Activated CD4-positive, alpha-beta memory T cell treated with anti-CD3 and anti-CD28 coated beads, Interleukin-2, amount 10 ng/mL, durations not matched to agents 7 days and 5 days (primary cell): ENCODE data around the gene PSMA6. TPM values are rescaled to one million over a fixed set of nuclear protein-coding genes. Genes with fewer than 3 reads are reported as not detected.
A peak's percentile ranks its signal among the peaks of the same experiment; 100 is the strongest.

Experiments used
- CTCF ChIA-PET: fragments of 350-600 bp; sonication (Branson Sonifier 250); formaldehyde crosslinking; loops from one replicate; lab custom pipeline; 2021; ENCODE audit warnings: antibody characterized with exemption, inconsistent platforms; lab: Charles Lee
- POLR2A ChIA-PET: fragments of 350-600 bp; sonication (Branson Sonifier 250); formaldehyde crosslinking; loops from one replicate; lab custom pipeline; 2021; ENCODE audit warnings: antibody characterized with exemption; lab: Charles Lee
- DNase-seq: peaks from one replicate; pipeline ENCODE4 v3.0.0-alpha.2; 2020
- H3K27ac Mint-ChIP-seq: one replicate; pipeline ENCODE4 v1.8.0; 2021; ENCODE audit warnings: mild to moderate bottlenecking, mixed read lengths
- H3K27me3 Mint-ChIP-seq: one replicate; pipeline ENCODE4 v1.8.0; 2021; ENCODE audit warnings: mixed read lengths
- H3K36me3 Mint-ChIP-seq: one replicate; pipeline ENCODE4 v1.8.0; 2021; ENCODE audit warnings: low read depth, mixed read lengths
- H3K4me1 Mint-ChIP-seq: one replicate; pipeline ENCODE4 v1.8.0; 2021; ENCODE audit warnings: mixed read lengths
- H3K4me3 Mint-ChIP-seq: one replicate; pipeline ENCODE4 v1.8.0; 2021; ENCODE audit warnings: mild to moderate bottlenecking, mixed read lengths
- H3K9me3 Mint-ChIP-seq: one replicate; pipeline ENCODE4 v1.8.0; 2021; ENCODE audit warnings: mixed read lengths
- total RNA-seq, 2 experiments: library from RNA; stranded (reverse); gene quantifications; one replicate each; pipeline ENCODE4 v1.2.3, GENCODE V29; 2021

PSMA6 gene
- total RNA-seq, 2 experiments from 2014 or later: 235 to 242 TPM

DNA sequence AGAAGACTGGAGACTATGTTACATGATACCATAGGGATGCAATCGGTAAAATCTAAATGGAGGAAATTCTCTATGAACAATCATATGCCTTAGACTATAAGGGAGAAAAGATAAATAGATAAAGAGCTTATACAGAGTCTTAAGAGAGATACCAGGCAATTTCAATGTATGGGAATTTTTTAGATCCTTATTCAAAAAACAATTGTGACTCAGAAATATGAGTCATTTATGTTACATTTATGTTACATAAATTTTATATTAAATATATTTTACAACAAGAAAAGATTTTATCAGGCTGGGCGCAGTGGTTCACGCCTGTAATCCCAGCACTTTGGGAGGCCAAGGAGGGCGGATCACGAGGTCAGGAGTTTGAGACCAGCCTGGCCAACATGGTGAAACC lies 36.5 kb upstream of the PSMA6 start:
- DNase-seq: no peak
- H3K27ac Mint-ChIP-seq: no peak overlapping the region
- H3K4me1 Mint-ChIP-seq: peaks cover 19% of the 10 kb centered on the region
- no peaks in the 10 kb centered on the region for H3K27me3 Mint-ChIP-seq
- H3K4me3 Mint-ChIP-seq: no peak overlapping the region
- peaks cover 2% of the 10 kb centered on the region for H3K9me3 Mint-ChIP-seq
- CTCF ChIA-PET: no interaction called here
- POLR2A ChIA-PET: interaction anchor here (2.0 kb wide), 1 partner anchor 149 kb away, joined by 5 read pairs; the partner anchor contains the start of gene NFKBIA
- H3K36me3 Mint-ChIP-seq: peaks cover 16% of the 10 kb centered on the region

DNA sequence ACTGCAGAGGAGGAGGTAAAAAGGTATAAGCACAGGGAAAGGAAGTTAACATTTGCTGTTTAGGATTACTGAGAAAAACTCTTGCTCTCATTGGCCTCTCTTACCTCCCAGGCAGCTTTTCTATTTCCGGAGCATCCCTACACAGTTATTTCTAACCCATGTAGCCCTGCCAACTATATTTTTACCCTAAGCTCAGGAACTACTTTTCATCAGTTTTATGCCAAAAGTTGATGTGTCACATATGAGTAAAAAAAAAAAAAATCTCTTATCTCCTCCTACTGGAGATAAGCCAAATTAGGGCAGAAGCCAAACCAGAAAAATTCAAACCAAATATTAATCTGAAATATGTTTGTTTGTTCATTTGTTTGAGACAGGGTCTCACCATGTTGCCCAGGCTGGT lies 34.4 kb upstream of the PSMA6 start:
- Mint-ChIP-seq H3K9me3 (peaks cover 3% of the 10 kb centered on the region), H3K4me1 (peaks cover 16% of the 10 kb centered on the region), H3K36me3 (peaks cover 19% of the 10 kb centered on the region), H3K27me3 (no peaks in the 10 kb centered on the region), H3K4me3 (no peak overlapping the region), H3K27ac (no peak overlapping the region)
- DNase-seq: no peak
- ChIA-PET POLR2A (interaction anchor here (2.0 kb wide), 1 partner anchor 147 kb away, joined by 5 read pairs; the partner anchor contains the start of gene NFKBIA), CTCF (no interaction called here)

DNA sequence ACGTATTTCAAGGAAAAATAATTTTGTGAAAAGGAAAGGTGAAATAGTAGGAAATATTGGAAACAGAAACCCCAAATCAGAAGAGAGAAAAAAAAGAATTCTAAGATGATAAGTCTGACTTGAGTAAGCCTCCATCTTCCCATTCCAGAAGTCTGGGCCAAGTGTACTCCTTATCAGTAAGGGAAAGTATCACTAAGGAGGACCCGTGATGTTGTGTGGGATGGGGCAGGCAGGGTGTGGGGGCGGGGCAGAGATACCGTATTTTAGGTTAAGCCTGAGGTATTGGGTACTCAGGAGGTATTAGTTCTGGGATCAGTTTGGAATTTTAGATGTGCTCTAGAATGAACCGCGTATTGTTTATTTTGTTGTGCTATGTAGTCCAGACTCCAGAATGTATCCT lies 33.8 kb upstream of the PSMA6 start:
- CTCF ChIA-PET: interaction anchor here (0.9 kb wide), 1 partner anchor 163 kb away, joined by 3 read pairs; no protein-coding TSS in a partner anchor
- POLR2A ChIA-PET: no interaction called here
- Mint-ChIP-seq H3K9me3 (peaks cover 3% of the 10 kb centered on the region), H3K36me3 (peaks cover 18% of the 10 kb centered on the region), H3K4me1 (peaks cover 16% of the 10 kb centered on the region), H3K4me3 (no peak overlapping the region), H3K27ac (no peak overlapping the region), H3K27me3 (no peaks in the 10 kb centered on the region)
- no peak for DNase-seq

DNA sequence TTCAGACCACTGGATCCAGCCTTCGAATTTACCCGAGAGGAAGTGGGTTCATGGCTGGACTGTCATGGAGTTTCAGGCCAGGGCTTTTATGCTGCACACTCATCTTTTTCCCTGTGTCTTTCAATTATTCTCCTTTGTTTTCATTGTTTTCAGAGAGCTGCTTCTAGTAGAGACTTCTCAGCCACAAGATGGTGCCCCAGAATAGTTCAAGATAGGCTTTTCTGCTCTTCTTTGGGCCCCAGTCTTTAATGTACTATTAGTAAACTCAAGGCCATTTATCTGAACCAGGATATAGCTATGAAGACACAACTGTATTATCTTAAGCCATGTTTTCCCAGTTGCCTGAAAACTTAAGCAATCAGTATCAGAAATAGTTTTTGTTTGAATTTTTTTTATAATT lies 30.4 kb upstream of the PSMA6 start:
- Mint-ChIP-seq H3K27ac (no peak overlapping the region), H3K4me1 (peaks cover 1% of the 10 kb centered on the region), H3K36me3 (peaks cover 16% of the 10 kb centered on the region), H3K27me3 (no peaks in the 10 kb centered on the region), H3K9me3 (peaks cover 3% of the 10 kb centered on the region), H3K4me3 (no peak overlapping the region)
- no peak for DNase-seq
- POLR2A ChIA-PET: interaction anchor here (2.6 kb wide), 1 partner anchor 143 kb away, joined by 7 read pairs; the partner anchor contains the start of gene NFKBIA
- CTCF ChIA-PET: interaction anchor here (0.7 to 1.9 kb wide), 3 partner anchors 32 to 154 kb away, joined by 3 to 9 read pairs (median 5); no protein-coding TSS in a partner anchor

DNA sequence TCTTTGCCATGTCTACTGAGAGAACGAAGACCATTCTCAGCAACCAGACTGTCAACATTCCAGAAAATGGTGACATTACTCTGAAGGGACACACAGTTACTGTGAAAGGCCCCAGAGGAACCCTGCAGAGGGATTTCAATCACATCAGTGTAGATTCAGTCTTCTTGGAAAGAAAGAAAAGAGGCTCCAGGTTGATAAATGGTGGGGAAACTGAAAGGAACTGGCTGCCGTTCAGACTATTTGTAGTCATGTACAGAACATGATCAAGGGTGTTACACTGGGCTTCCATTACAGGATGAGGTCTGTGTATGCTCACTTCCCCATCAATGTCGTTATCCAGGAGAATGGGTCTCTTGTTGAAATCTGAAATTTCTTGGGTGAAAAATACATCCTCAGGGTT lies 29.7 kb upstream of the PSMA6 start:
- Mint-ChIP-seq H3K4me3 (no peak overlapping the region), H3K9me3 (peaks cover 3% of the 10 kb centered on the region), H3K36me3 (peaks cover 21% of the 10 kb centered on the region), H3K4me1 (peaks cover 1% of the 10 kb centered on the region), H3K27me3 (no peaks in the 10 kb centered on the region), H3K27ac (no peak overlapping the region)
- no peak for DNase-seq
- ChIA-PET CTCF (interaction anchor here (0.7 to 1.9 kb wide), 3 partner anchors 33 to 154 kb away, joined by 3 to 9 read pairs (median 5); no protein-coding TSS in a partner anchor), POLR2A (interaction anchor here (1.1 to 2.6 kb wide), 2 partner anchors 29 to 142 kb away, joined by 3 to 7 read pairs; partner anchors contain the start of genes NFKBIA and PSMA6)

DNA sequence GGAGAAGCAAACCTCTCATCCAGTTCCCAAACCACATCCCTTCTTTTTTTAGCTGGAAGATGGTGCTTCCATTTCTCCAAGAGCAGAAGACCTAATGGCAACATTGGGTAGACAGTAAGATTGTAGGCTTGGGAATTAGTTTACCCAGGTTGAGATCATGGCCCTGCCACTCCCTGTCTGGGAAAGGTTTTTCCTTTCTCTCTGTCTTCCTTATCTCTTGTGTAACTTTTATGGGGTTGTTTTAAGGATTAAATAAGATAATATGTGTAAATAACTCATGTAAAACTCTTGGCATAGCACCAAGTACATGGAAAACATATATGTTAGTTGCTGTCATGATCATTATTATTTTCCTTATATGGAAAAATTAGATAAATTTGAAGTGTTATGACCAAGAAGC lies 23.2 kb upstream of the PSMA6 start:
- DNase-seq: no peak
- H3K4me3 Mint-ChIP-seq: no peak overlapping the region
- H3K4me1 Mint-ChIP-seq: no peaks in the 10 kb centered on the region
- H3K27me3 Mint-ChIP-seq: no peaks in the 10 kb centered on the region
- H3K9me3 Mint-ChIP-seq: no peaks in the 10 kb centered on the region
- POLR2A ChIA-PET: no interaction called here
- no peak overlapping the region for H3K27ac Mint-ChIP-seq
- H3K36me3 Mint-ChIP-seq: peaks cover 29% of the 10 kb centered on the region
- CTCF ChIA-PET: no interaction called here

DNA sequence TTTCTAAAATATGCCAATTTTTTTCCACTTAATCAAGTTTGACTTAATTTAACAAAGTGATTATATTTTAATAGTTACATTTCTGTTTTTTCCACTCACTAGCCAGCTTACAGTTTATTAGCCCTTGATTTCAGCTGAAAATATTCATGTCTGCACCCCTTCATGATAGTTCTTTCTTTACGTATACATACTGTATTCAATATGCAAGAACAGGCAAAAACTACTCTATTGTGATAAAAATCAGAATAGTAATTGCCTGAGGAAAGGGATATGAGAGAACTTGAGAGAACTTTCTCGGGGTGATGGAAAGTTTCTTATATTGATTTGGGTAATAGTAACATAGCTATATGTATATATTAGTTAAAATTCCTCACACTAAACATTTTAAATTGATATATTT lies 17.4 kb upstream of the PSMA6 start:
- no peak for DNase-seq
- CTCF ChIA-PET: interaction anchor here (1.1 to 2.2 kb wide), 4 partner anchors 10 to 147 kb away, joined by 4 to 7 read pairs (median 4); no protein-coding TSS in a partner anchor

DNA sequence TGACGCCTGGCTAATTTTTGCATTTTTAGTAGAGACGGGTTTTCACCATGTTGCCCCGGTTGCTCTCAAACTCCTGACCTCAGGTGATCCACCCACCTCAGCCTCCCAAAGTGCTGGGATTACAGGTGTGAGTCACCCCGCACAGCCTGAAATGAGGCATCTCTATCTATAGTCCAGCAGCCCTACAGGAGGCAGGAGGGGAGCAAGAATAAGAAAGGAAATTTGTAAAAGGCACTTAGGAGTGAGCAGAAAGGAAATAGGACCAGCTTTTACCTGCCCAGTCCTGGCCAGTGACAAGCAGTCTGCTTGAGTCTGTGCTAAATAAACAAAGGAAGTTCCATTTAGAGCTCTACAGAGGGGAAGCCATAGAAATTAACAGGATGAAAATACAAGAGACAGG lies 15.0 kb upstream of the PSMA6 start:
- no peaks in the 10 kb centered on the region for H3K9me3 Mint-ChIP-seq
- CTCF ChIA-PET: no interaction called here
- no peaks in the 10 kb centered on the region for H3K27me3 Mint-ChIP-seq
- no peaks in the 10 kb centered on the region for H3K4me1 Mint-ChIP-seq
- no peak overlapping the region for H3K27ac Mint-ChIP-seq
- H3K4me3 Mint-ChIP-seq: no peak overlapping the region
- POLR2A ChIA-PET: interaction anchor here (0.7 to 1.3 kb wide), 2 partner anchors 10 to 16 kb away, joined by 3 to 4 read pairs; partner anchors contain the start of gene PSMA6
- H3K36me3 Mint-ChIP-seq: peaks cover 36% of the 10 kb centered on the region
- no peak for DNase-seq

More for the DNA sequence above, 17.4 kb upstream of the PSMA6 start:
- no peak overlapping the region for H3K4me3 Mint-ChIP-seq
- peaks cover 28% of the 10 kb centered on the region for H3K36me3 Mint-ChIP-seq
- no peaks in the 10 kb centered on the region for H3K9me3 Mint-ChIP-seq
- no peaks in the 10 kb centered on the region for H3K27me3 Mint-ChIP-seq
- no peaks in the 10 kb centered on the region for H3K4me1 Mint-ChIP-seq
- POLR2A ChIA-PET: interaction anchor here (2.1 kb wide), 1 partner anchor 11 kb away, joined by 8 read pairs; no protein-coding TSS in a partner anchor
- H3K27ac Mint-ChIP-seq: no peak overlapping the region

DNA sequence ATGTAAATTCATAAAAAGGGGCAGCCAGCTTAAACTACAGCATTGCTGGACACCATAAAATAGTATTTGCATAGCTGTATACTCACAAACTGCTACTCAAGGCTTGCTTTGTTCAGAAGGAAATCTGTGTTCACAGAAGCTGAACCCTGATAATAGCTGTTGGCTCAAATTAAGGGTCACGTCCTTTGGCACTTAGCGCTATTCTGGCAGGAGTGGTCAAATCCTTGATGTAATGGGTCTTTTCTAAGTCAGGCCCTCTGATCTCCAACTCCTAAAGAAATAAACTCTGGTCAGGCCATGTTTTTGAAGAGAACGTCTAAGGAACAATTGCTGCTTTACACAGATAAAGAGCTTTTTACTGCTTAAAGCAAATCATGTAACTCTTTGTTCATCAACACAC lies 12.8 kb upstream of the PSMA6 start:
- Mint-ChIP-seq H3K27me3 (no peaks in the 10 kb centered on the region), H3K4me1 (peaks cover 2% of the 10 kb centered on the region), H3K27ac (no peak overlapping the region), H3K9me3 (no peaks in the 10 kb centered on the region), H3K36me3 (peaks cover 26% of the 10 kb centered on the region), H3K4me3 (no peak overlapping the region)
- DNase-seq: no peak
- POLR2A ChIA-PET: interaction anchor here (0.6 kb wide), 1 partner anchor 14 kb away, joined by 3 read pairs; no protein-coding TSS in a partner anchor
- CTCF ChIA-PET: interaction anchor here (0.7 kb wide), 1 partner anchor 51 kb away, joined by 3 read pairs; no protein-coding TSS in a partner anchor

DNA sequence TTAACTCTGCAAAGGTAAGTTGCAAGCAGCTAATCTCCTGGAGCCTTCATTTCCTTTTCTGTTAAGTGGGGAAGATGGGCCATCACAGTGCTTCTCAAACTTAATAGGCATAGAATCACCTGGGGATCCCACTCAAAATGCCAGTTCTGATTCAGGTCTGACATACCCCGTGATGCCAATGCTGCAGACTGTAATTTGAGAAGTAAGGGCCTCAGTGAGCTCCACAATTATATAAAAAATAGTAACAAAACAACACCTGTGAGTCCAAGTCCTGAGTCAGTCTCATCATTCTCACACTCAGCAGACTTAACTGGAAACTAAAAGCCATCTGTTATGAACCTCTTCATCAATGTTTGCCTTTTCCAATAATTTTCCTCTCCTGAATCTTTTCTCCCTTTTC lies 10.8 kb upstream of the PSMA6 start:
- H3K9me3 Mint-ChIP-seq: no peaks in the 10 kb centered on the region
- DNase-seq: no peak
- H3K4me3 Mint-ChIP-seq: no peak overlapping the region
- ChIA-PET CTCF (interaction anchor here (0.5 to 1.1 kb wide), 2 partner anchors 121 to 435 kb away, joined by 3 read pairs; no protein-coding TSS in a partner anchor), POLR2A (interaction anchor here (0.8 to 8.2 kb wide), 3 partner anchors 11 to 122 kb away, joined by 3 to 77 read pairs (median 29); partner anchors contain the start of genes NFKBIA and PSMA6)
- no peak overlapping the region for H3K27ac Mint-ChIP-seq
- no peaks in the 10 kb centered on the region for H3K27me3 Mint-ChIP-seq
- H3K36me3 Mint-ChIP-seq: peaks cover 28% of the 10 kb centered on the region
- H3K4me1 Mint-ChIP-seq: peaks cover 21% of the 10 kb centered on the region

DNA sequence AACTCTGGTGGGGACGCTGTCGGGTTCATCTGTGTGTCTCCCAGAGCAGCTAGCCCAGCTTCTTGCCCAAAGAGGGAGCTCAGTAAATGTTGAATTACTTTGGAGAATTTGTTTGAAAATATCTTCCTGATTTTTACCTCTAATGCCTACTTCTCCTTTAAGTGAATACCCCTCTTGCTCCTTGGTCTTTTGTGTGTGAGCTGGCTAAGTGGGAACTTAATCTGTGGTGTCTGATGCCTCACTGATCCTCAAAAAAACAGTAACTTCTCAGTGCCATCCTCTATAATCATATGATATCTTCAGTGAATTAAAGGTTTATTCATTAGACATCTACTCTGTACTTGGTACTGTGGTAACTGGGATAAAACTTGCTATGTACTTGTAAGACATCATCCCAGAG lies 7.7 kb upstream of the PSMA6 start:
- Mint-ChIP-seq H3K9me3 (no peaks in the 10 kb centered on the region), H3K27ac (peak overlapping the region; percentile 82), H3K27me3 (no peaks in the 10 kb centered on the region), H3K4me3 (no peak overlapping the region), H3K4me1 (peaks cover 37% of the 10 kb centered on the region), H3K36me3 (peaks cover 26% of the 10 kb centered on the region)
- CTCF ChIA-PET: interaction anchor here (1.7 kb wide), 1 partner anchor 9 kb away, joined by 5 read pairs; no protein-coding TSS in a partner anchor
- DNase-seq: no peak
- POLR2A ChIA-PET: interaction anchor here (0.6 to 8.2 kb wide), 6 partner anchors 8 to 162 kb away, joined by 3 to 77 read pairs (median 7); partner anchors contain the start of genes NFKBIA, PPP2R3C, PRORP and PSMA6

DNA sequence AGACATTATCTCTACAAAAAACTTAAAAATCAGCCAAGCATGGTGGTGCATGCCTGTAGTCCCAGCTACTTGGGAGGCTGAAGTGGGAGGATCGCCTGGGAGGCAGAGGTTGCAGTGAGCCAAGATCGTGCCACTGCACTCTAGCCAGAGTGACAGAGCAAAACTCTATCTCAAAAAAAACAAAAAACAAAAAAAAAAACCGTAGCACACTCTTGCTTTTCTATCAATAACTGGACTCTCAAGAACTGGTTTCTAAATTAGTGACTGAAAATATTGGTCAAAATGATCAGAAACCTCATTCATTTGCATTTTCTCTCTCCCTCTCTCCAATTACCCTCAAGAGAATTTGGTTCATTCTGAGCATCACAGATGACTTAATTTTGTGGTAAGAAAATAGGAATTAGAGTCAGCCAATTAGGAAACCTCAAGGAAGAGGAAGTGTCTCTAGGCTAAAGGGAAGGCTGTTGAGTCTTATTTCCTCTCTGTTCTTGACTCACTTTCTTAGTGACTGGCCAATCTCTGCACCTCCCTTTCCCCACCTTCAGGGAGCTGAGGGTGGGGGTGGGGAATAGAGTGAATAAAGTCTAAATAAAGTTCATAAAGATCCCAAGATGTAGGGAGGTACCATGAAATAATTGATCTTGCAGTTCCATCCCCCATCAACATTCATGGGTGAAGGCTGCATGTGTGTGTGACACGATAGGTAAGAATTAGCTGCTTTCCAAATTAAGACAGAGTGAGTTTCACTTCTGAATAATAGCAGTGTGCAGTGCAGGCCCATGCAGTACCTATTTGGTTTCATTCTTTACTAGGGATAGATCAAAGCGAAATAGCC lies 6.8 kb upstream of the PSMA6 start:
- Mint-ChIP-seq H3K27me3 (no peaks in the 10 kb centered on the region), H3K27ac (peak overlapping the region; percentile 82), H3K36me3 (peaks cover 25% of the 10 kb centered on the region), H3K4me1 (peaks cover 43% of the 10 kb centered on the region), H3K4me3 (peak overlapping the region; percentile 22), H3K9me3 (no peaks in the 10 kb centered on the region)
- ChIA-PET POLR2A (interaction anchor here (0.7 to 8.2 kb wide), 14 partner anchors 9 to 452 kb away, joined by 3 to 77 read pairs (median 4); partner anchors contain the start of genes NFKBIA and PRORP), CTCF (interaction anchor here (0.6 to 3.1 kb wide), 7 partner anchors 10 to 137 kb away, joined by 3 to 17 read pairs (median 5); partner anchors contain the start of gene NFKBIA)
- peak; percentile 28 for DNase-seq
